ENCODE data around the gene NKIRAS2. TPM values are rescaled to one million over a fixed set of nuclear protein-coding genes. Genes with fewer than 3 reads are reported as not detected.

NKIRAS2 gene
- total RNA-seq, 1 donor from 2014 or later, result 23.7 TPM

GRCh38 chr17:42051013-42051400 is 31.1 kb downstream of the NKIRAS2 start:
- H3K4me1 ChIP-seq, result peaks cover 30% of the 10 kb centered on the region
- TF ChIP-seq, protein P1, sequence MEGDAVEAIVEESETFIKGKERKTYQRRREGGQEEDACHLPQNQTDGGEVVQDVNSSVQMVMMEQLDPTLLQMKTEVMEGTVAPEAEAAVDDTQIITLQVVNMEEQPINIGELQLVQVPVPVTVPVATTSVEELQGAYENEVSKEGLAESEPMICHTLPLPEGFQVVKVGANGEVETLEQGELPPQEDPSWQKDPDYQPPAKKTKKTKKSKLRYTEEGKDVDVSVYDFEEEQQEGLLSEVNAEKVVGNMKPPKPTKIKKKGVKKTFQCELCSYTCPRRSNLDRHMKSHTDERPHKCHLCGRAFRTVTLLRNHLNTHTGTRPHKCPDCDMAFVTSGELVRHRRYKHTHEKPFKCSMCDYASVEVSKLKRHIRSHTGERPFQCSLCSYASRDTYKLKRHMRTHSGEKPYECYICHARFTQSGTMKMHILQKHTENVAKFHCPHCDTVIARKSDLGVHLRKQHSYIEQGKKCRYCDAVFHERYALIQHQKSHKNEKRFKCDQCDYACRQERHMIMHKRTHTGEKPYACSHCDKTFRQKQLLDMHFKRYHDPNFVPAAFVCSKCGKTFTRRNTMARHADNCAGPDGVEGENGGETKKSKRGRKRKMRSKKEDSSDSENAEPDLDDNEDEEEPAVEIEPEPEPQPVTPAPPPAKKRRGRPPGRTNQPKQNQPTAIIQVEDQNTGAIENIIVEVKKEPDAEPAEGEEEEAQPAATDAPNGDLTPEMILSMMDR (IDR thresholded peaks at IDR 0.05), result no peak
- TF ChIP-seq EZH2 (IDR thresholded peaks at IDR 0.05) (no peak), EZH2phosphoT487 (IDR thresholded peaks at IDR 0.05) (no peak)
- H4K20me1 ChIP-seq (ENCODE audit: low read depth), result no peaks in the 10 kb centered on the region
- H3K9me3 ChIP-seq (ENCODE audit: low read depth), result no peaks in the 10 kb centered on the region
- no peak for DNase-seq (ENCODE audit: low spot score)
- H3K36me3 ChIP-seq, result no peaks in the 10 kb centered on the region
- H3K9ac ChIP-seq, result no peak overlapping the region
- Mint-ChIP-seq H3K36me3 (no peaks in the 10 kb centered on the region), H3K4me3 (peak overlapping the region; percentile 91), H3K4me1 (peaks cover 43% of the 10 kb centered on the region), H3K27ac (peak overlapping the region; percentile 36), H3K27me3 (ENCODE audit: insufficient read depth, low read depth) (peaks cover 25% of the 10 kb centered on the region), H3K9me3 (no peaks in the 10 kb centered on the region)
- H3K4me3 ChIP-seq, result peak overlapping the region; percentile 82
- H3K79me2 ChIP-seq (ENCODE audit: low read depth), result no peaks in the 10 kb centered on the region
- H3K4me2 ChIP-seq, result peak overlapping the region; percentile 97
- peaks cover 30% of the 10 kb centered on the region for H3F3A ChIP-seq (ENCODE audit: low read depth)
- H3K27ac ChIP-seq, result no peak overlapping the region
- H3K27me3 ChIP-seq, result peaks cover 25% of the 10 kb centered on the region
- H2AFZ ChIP-seq (replicated peaks), result no peak overlapping the region

DNA sequence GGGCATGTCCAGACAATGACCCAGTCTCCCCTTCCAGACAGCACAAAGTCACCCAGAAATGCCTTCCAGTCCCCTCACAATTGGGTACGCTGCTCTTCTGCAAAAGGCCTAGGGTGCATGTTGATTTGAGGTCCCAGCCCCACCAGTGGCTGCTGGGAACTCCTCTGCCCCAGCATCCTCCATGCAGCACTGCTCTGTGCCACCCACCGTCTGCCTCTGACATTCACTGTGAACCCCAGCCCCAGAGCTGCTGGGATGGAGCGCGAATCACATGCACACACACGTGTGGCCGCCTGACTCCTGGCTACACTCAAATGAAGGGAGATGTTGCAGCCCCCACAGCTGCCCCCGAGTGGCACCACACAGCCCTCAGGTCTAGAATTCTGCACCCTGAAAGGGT is 31.8 kb downstream of the NKIRAS2 start:
- peak overlapping the region; percentile 75 for H3K4me3 Mint-ChIP-seq
- H3K27me3 Mint-ChIP-seq (ENCODE audit: insufficient read depth, low read depth), result peaks cover 25% of the 10 kb centered on the region
- H3K4me1 Mint-ChIP-seq, result peaks cover 49% of the 10 kb centered on the region
- no peak overlapping the region for H3K9ac ChIP-seq
- peak overlapping the region; percentile 69 for H3K27ac Mint-ChIP-seq
- no peak overlapping the region for H3K4me3 ChIP-seq
- peaks cover 25% of the 10 kb centered on the region for H3K27me3 ChIP-seq
- peaks cover 30% of the 10 kb centered on the region for H3K4me1 ChIP-seq
- H3K27ac ChIP-seq, result no peak overlapping the region
- no peaks in the 10 kb centered on the region for H3K36me3 Mint-ChIP-seq
- no peaks in the 10 kb centered on the region for H3K79me2 ChIP-seq (ENCODE audit: low read depth)
- DNase-seq (ENCODE audit: low spot score), result no peak
- H3F3A ChIP-seq (ENCODE audit: low read depth), result peaks cover 31% of the 10 kb centered on the region
- H3K9me3 Mint-ChIP-seq, result no peaks in the 10 kb centered on the region
- no peak for TF ChIP-seq EZH2 (IDR thresholded peaks at IDR 0.05)
- no peak for TF ChIP-seq EZH2phosphoT487 (IDR thresholded peaks at IDR 0.05)
- TF ChIP-seq, protein P1 (IDR thresholded peaks at IDR 0.05), result no peak
- no peaks in the 10 kb centered on the region for H3K9me3 ChIP-seq (ENCODE audit: low read depth)
- H4K20me1 ChIP-seq (ENCODE audit: low read depth), result no peaks in the 10 kb centered on the region
- H3K4me2 ChIP-seq, result no peak overlapping the region
- no peaks in the 10 kb centered on the region for H3K36me3 ChIP-seq
- no peak overlapping the region for H2AFZ ChIP-seq (replicated peaks)

DNA sequence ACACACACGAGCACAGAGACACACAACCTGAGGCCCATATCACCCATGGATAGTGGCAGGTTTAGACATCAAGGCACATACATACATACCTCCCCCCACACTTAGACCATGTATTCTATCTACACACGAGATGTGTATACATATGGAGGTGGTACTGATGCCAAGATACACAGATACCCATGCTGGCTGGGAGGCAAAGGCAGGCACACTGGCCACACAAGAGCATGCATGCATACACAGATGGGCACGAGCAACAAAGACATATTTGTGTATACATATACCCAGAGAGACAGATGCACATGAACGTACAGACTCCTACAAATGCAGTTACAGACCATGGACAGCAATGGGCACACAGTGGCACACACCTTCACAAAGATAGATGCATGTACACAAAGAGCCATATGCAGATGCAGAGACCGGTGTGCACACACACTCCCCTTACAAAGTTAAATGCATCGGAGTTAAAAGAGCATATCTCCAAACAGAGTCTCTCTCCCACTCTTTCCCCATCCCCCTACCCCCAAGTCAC is 32.5 kb downstream of the NKIRAS2 start:
- Histone ChIP-seq H3K27ac (no peak overlapping the region), H3K9me3 (ENCODE audit: low read depth) (no peaks in the 10 kb centered on the region), H3K4me2 (no peak overlapping the region), H3K79me2 (ENCODE audit: low read depth) (no peaks in the 10 kb centered on the region), H3K4me1 (peaks cover 30% of the 10 kb centered on the region), H3K36me3 (no peaks in the 10 kb centered on the region), H2AFZ (replicated peaks) (no peak overlapping the region), H3K9ac (no peak overlapping the region), H3K4me3 (no peak overlapping the region), H4K20me1 (ENCODE audit: low read depth) (no peaks in the 10 kb centered on the region), H3K27me3 (peaks cover 25% of the 10 kb centered on the region), H3F3A (ENCODE audit: low read depth) (peaks cover 31% of the 10 kb centered on the region)
- peaks cover 27% of the 10 kb centered on the region for H3K27me3 Mint-ChIP-seq (ENCODE audit: insufficient read depth, low read depth)
- no peaks in the 10 kb centered on the region for H3K36me3 Mint-ChIP-seq
- H3K9me3 Mint-ChIP-seq, result no peaks in the 10 kb centered on the region
- no peak overlapping the region for H3K27ac Mint-ChIP-seq
- H3K4me3 Mint-ChIP-seq, result peak overlapping the region; percentile 27
- DNase-seq (ENCODE audit: low spot score), result no peak
- H3K4me1 Mint-ChIP-seq, result peaks cover 56% of the 10 kb centered on the region
- no peak for TF ChIP-seq EZH2phosphoT487 (IDR thresholded peaks at IDR 0.05)
- TF ChIP-seq, protein P1 (IDR thresholded peaks at IDR 0.05), result no peak
- no peak for TF ChIP-seq EZH2 (IDR thresholded peaks at IDR 0.05)

Measured in neural progenitor cell (in vitro differentiated cells).